ENCODE results near the gene SYT14.

SYT14 gene

GRCh38 chr1:209924390-209924789, 13.6 kb upstream of the SYT14 start:
- no peak overlapping the region for H3K4me3 ChIP-seq (ENCODE audit: low read length, poor library complexity, severe bottlenecking)
- no peaks in the 10 kb centered on the region for H3K9me2 ChIP-seq (replicated peaks; ENCODE audit: low read depth, low read length)
- H3K4me1 ChIP-seq (ENCODE audit: insufficient read depth, low read length, poor library complexity, severe bottlenecking): no peaks in the 10 kb centered on the region
- no peak overlapping the region for H2AFZ ChIP-seq (ENCODE audit: low read length)
- H3F3A ChIP-seq (ENCODE audit: low read depth): no peaks in the 10 kb centered on the region
- no peaks in the 10 kb centered on the region for H4K20me1 ChIP-seq (ENCODE audit: insufficient read depth, low read length, poor library complexity, severe bottlenecking)
- no peak overlapping the region for H3K4me2 ChIP-seq (ENCODE audit: low read depth, low read length, poor library complexity, severe bottlenecking)
- no peaks in the 10 kb centered on the region for H3K79me2 ChIP-seq (ENCODE audit: insufficient read depth, low read length)
- TF ChIP-seq EZH2phosphoT487 (IDR thresholded peaks at IDR 0.05; ENCODE audit: borderline replicate concordance): no peak
- TF ChIP-seq, protein P1, sequence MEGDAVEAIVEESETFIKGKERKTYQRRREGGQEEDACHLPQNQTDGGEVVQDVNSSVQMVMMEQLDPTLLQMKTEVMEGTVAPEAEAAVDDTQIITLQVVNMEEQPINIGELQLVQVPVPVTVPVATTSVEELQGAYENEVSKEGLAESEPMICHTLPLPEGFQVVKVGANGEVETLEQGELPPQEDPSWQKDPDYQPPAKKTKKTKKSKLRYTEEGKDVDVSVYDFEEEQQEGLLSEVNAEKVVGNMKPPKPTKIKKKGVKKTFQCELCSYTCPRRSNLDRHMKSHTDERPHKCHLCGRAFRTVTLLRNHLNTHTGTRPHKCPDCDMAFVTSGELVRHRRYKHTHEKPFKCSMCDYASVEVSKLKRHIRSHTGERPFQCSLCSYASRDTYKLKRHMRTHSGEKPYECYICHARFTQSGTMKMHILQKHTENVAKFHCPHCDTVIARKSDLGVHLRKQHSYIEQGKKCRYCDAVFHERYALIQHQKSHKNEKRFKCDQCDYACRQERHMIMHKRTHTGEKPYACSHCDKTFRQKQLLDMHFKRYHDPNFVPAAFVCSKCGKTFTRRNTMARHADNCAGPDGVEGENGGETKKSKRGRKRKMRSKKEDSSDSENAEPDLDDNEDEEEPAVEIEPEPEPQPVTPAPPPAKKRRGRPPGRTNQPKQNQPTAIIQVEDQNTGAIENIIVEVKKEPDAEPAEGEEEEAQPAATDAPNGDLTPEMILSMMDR (conservative IDR thresholded peaks at IDR 0.05; ENCODE audit: low read length): no peak
- H3K9ac ChIP-seq (ENCODE audit: low read depth, low read length, poor library complexity, severe bottlenecking): no peak overlapping the region
- no peaks in the 10 kb centered on the region for H3K36me3 ChIP-seq (ENCODE audit: insufficient read depth, low read length)
- H3K27me3 ChIP-seq (ENCODE audit: insufficient read depth, low read length, poor library complexity, severe bottlenecking): no peaks in the 10 kb centered on the region
- no peaks in the 10 kb centered on the region for H3K9me3 ChIP-seq (ENCODE audit: insufficient read depth, low read depth, low read length)

DNA sequence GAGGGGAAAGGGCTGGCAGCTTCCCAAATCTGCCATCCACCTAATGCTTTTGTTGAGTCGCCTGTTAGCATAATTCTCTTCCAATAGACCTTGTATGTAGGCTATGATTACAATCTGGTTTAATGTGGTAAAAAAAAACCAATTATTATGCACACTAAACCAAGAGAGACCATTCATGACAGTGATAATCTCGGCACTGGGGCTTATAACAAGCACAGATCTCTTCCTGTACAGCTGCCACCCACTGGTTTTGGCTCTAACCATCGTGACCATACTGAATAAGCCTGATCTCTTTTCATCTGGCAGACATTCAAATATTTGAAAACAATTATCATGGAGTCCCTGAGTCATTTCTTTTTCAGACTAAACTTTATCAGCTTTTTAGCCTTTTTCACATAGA, 12.0 kb upstream of the SYT14 start:
- H3K27me3 ChIP-seq (ENCODE audit: insufficient read depth, low read length, poor library complexity, severe bottlenecking): no peaks in the 10 kb centered on the region
- H3K9me3 ChIP-seq (ENCODE audit: insufficient read depth, low read depth, low read length): no peaks in the 10 kb centered on the region
- H4K20me1 ChIP-seq (ENCODE audit: insufficient read depth, low read length, poor library complexity, severe bottlenecking): no peaks in the 10 kb centered on the region
- no peaks in the 10 kb centered on the region for H3K9me2 ChIP-seq (replicated peaks; ENCODE audit: low read depth, low read length)
- H3K4me3 ChIP-seq (ENCODE audit: low read length, poor library complexity, severe bottlenecking): no peak overlapping the region
- no peaks in the 10 kb centered on the region for H3K36me3 ChIP-seq (ENCODE audit: insufficient read depth, low read length)
- H3F3A ChIP-seq (ENCODE audit: low read depth): no peaks in the 10 kb centered on the region
- TF ChIP-seq, protein P1 (conservative IDR thresholded peaks at IDR 0.05; ENCODE audit: low read length): no peak
- no peak for TF ChIP-seq EZH2phosphoT487 (IDR thresholded peaks at IDR 0.05; ENCODE audit: borderline replicate concordance)
- H3K9ac ChIP-seq (ENCODE audit: low read depth, low read length, poor library complexity, severe bottlenecking): no peak overlapping the region
- H3K4me1 ChIP-seq (ENCODE audit: insufficient read depth, low read length, poor library complexity, severe bottlenecking): no peaks in the 10 kb centered on the region
- H3K79me2 ChIP-seq (ENCODE audit: insufficient read depth, low read length): no peaks in the 10 kb centered on the region
- H2AFZ ChIP-seq (ENCODE audit: low read length): no peak overlapping the region
- H3K4me2 ChIP-seq (ENCODE audit: low read depth, low read length, poor library complexity, severe bottlenecking): no peak overlapping the region

DNA sequence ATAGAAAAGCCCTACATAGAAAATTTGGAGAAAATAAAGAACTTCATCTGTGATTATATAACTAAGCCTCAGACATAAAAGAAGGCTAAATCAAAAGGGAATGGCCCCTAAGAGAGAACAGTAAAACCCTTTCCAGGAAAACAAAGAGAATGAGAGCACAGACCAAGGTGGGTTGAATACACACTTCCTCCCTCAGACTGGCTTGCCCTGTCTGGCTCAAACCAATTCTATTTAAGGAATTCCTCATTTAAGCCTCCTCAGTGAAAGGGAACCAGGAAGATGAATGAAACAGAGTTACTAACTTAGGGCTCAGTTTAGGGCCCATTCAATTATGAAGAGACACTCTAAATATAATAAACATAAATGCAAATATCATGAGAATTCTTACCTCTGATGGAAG, 10.6 kb upstream of the SYT14 start:
- Histone ChIP-seq H3K79me2 (ENCODE audit: insufficient read depth, low read length) (no peaks in the 10 kb centered on the region), H3K9ac (ENCODE audit: low read depth, low read length, poor library complexity, severe bottlenecking) (no peak overlapping the region), H3K9me2 (replicated peaks; ENCODE audit: low read depth, low read length) (no peaks in the 10 kb centered on the region), H3K36me3 (ENCODE audit: insufficient read depth, low read length) (no peaks in the 10 kb centered on the region), H3K4me2 (ENCODE audit: low read depth, low read length, poor library complexity, severe bottlenecking) (no peak overlapping the region), H2AFZ (ENCODE audit: low read length) (no peak overlapping the region), H3F3A (ENCODE audit: low read depth) (no peaks in the 10 kb centered on the region), H3K27me3 (ENCODE audit: insufficient read depth, low read length, poor library complexity, severe bottlenecking) (no peaks in the 10 kb centered on the region), H3K4me1 (ENCODE audit: insufficient read depth, low read length, poor library complexity, severe bottlenecking) (no peaks in the 10 kb centered on the region), H3K4me3 (ENCODE audit: low read length, poor library complexity, severe bottlenecking) (no peak overlapping the region), H4K20me1 (ENCODE audit: insufficient read depth, low read length, poor library complexity, severe bottlenecking) (no peaks in the 10 kb centered on the region), H3K9me3 (ENCODE audit: insufficient read depth, low read depth, low read length) (no peaks in the 10 kb centered on the region)
- TF ChIP-seq, protein P1 (conservative IDR thresholded peaks at IDR 0.05; ENCODE audit: low read length): no peak
- no peak for TF ChIP-seq EZH2phosphoT487 (IDR thresholded peaks at IDR 0.05; ENCODE audit: borderline replicate concordance)
